Fibroblast of mammary gland (primary cell): ENCODE data around the gene PAX7.

Experiments
- DNase-seq: peaks from one replicate; pipeline ENCODE4 v3.0.0-alpha.2; 2010; ENCODE audit warnings: low read depth
- H3K4me3 ChIP-seq: 2 replicates; pipeline ENCODE4 v1.5.1; 2011; ENCODE audit warnings: low read depth, mild to moderate bottlenecking, low read length, moderate library complexity; ENCODE audit not compliant: control insufficient read depth
- TF ChIP-seq, protein P1 (sequence below): conservative IDR thresholded peaks from 2 replicates; pipeline ENCODE4 v1.5.1; 2011; ENCODE audit warnings: low read depth, low read length, inconsistent platforms; ENCODE audit not compliant: control insufficient read depth, insufficient read depth

Gene PAX7

DNA sequence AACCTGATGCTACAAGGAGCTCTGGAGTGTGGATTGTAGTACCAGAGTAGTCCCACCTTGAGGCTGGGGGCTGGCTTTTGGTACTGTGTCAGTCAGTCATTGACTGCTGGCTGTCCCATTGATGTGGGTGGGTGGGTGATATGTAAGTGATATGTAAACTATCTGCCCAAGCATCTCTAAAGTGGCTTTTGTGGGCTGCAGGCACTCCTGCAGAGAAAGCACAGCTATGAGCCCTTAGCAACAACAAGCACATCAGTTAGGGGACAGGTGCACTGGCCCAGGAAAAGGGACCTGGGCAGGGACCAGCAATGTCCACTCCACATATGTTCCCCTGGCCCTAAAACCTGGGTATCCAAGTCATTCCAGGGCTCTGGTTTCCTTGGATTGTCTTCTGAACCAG, 118.9 kb downstream of the PAX7 start:
- DNase-seq = no peak
- H3K4me3 ChIP-seq = no peak overlapping the region
- TF ChIP-seq, protein P1, sequence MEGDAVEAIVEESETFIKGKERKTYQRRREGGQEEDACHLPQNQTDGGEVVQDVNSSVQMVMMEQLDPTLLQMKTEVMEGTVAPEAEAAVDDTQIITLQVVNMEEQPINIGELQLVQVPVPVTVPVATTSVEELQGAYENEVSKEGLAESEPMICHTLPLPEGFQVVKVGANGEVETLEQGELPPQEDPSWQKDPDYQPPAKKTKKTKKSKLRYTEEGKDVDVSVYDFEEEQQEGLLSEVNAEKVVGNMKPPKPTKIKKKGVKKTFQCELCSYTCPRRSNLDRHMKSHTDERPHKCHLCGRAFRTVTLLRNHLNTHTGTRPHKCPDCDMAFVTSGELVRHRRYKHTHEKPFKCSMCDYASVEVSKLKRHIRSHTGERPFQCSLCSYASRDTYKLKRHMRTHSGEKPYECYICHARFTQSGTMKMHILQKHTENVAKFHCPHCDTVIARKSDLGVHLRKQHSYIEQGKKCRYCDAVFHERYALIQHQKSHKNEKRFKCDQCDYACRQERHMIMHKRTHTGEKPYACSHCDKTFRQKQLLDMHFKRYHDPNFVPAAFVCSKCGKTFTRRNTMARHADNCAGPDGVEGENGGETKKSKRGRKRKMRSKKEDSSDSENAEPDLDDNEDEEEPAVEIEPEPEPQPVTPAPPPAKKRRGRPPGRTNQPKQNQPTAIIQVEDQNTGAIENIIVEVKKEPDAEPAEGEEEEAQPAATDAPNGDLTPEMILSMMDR = no peak

DNA sequence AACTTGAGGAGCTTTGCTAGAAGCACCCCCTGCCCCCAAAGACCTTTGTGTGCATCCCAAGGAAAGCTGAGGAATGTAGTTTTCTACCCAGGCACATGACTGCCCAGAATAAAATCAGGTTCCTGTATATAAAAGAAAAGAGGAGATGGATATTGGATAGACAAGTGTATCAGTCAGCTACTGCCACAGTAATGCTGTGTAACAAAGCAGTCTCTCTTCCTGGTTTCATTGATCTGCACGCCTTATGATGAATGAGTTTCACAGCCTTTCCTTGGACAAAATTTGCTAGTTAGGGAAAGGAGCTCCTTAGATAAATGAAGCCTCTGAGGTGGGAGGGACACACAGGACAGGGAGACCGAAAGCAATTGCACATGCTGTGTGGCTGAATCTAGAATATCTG, 120.0 kb downstream of the PAX7 start:
- TF ChIP-seq, protein P1 = no peak

GRCh38 chr1:18751425-18751824, 120.8 kb downstream of the PAX7 start:
- TF ChIP-seq, protein P1 = no peak
- DNase-seq = no peak
- H3K4me3 ChIP-seq = no peak overlapping the region

More for the DNA sequence above, 120.0 kb downstream of the PAX7 start:
- DNase-seq = no peak
- H3K4me3 ChIP-seq = no peak overlapping the region

DNA sequence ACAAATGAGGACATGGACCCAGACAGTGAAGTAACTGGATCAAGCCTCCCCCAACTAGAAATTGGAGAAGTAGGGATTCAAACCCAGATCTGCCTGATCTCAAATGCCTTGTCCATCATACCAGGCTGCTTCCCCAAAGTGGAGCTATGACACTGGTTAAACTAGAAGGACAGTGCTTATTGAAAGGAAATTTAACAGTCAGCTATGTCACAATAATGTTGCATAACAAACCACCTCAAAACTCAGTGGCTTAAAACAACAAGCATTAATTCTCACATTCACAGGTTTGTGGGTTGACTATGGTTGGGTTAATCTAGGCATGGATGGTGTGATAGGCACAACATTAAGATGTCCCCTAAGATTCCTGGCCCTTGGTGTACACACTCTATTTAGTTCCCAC, 121.8 kb downstream of the PAX7 start:
- TF ChIP-seq, protein P1 = no peak

GRCh38 chr1:18760156-18760555, 129.5 kb downstream of the PAX7 start:
- TF ChIP-seq, protein P1 = no peak
- no peak for DNase-seq
- no peak overlapping the region for H3K4me3 ChIP-seq

More for the DNA sequence above, 121.8 kb downstream of the PAX7 start:
- DNase-seq = no peak
- H3K4me3 ChIP-seq = no peak overlapping the region

DNA sequence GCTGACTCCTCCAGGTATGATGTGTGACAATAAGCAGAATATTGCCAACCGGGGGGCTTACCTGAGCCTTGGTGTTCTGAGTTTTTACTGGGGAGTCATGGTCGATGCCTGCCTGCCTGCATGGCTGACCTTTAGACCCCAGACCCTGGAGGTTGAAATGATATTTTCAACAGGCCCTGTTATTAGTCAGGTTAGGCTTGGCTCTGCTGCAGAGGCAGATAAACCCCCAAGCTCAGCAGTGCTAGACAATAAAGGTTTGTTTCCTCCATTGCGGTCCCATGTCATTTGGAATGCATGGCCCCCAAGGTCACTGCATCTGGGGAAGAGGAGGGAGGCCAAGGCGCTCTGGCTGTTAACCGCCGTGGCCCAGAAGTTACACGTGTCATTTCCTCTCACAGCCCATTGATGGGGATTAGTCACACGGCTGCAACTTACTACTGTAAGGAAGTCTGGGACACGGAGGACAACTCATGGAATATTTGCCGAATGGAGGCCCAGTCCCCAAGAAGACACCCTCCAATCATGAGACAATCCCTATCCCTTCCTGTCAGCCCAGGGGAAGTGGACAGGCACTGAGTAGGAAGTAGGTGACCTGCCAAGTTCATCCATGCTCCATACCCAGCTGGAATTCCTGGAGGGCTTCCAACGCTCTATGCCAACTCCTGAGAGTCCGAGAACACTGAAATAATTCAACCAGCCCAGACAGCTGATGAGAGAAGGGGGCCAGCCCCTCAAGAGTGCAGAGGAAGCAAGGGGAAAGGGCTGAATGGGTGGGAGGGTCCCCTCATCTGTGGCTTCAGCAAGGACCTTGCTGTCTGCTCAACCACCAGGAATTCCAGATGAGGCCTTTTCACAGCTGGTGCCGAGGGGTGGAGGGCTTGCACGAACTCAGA, 131.5 kb downstream of the PAX7 start:
- H3K4me3 ChIP-seq = no peak overlapping the region
- no peak for DNase-seq
- TF ChIP-seq, protein P1 = no peak
